SU-DHL-6 (cell line): ENCODE data around the gene MGRN1.
"Not testable (repeated sequence)": the region's sequence is repeated elsewhere in the genome, so short reads cannot be mapped to it uniquely, and the experiment has no call there.

Experiments used
- H2AFZ ChIP-seq: fragments of 200-600 bp; sonication (generic); 2 replicates; pipeline ENCODE4 v1.6.1; 2014; ENCODE audit warnings: low read depth, mild to moderate bottlenecking, moderate library complexity, mixed read lengths, antibody characterized with exemption, low read length; ENCODE audit not compliant: severe bottlenecking
- H3F3A ChIP-seq: fragments of 200-600 bp; shearing (Covaris generic); 2 replicates; pipeline ENCODE4 v1.6.0; 2016; ENCODE audit warnings: antibody characterized with exemption, mild to moderate bottlenecking; ENCODE audit not compliant: insufficient read depth
- H3K27ac ChIP-seq: fragments of 200-600 bp; sonication (generic); 2 replicates; pipeline ENCODE4 v1.5.1; 2016; ENCODE audit warnings: low read depth, mild to moderate bottlenecking, low read length, moderate library complexity, mixed read lengths
- H3K27me3 ChIP-seq: fragments of 200-600 bp; sonication (generic), shearing (Covaris generic); 2 replicates; pipeline ENCODE4 v1.6.0; 2014; ENCODE audit warnings: mild to moderate bottlenecking, low read length
- H3K36me3 ChIP-seq: fragments of 200-600 bp; sonication (generic); 2 replicates; pipeline ENCODE4 v1.6.1; 2014; ENCODE audit warnings: mild to moderate bottlenecking, low read length, mixed read lengths
- H3K4me2 ChIP-seq: fragments of 300-600, 200-600 bp; shearing (Covaris generic), sonication (generic); 2 replicates; pipeline ENCODE4 v1.6.0; 2014; ENCODE audit warnings: low read length, low read depth, mild to moderate bottlenecking; ENCODE audit not compliant: poor library complexity, severe bottlenecking
- H3K4me3 ChIP-seq: fragments of 200-600 bp; sonication (generic); 2 replicates; pipeline ENCODE4 v1.5.1; 2014; ENCODE audit warnings: antibody characterized with exemption, low read length, mild to moderate bottlenecking, mixed read lengths; ENCODE audit not compliant: insufficient read depth, poor library complexity, severe bottlenecking
- H3K79me2 ChIP-seq: fragments of 200-600 bp; sonication (generic); 2 replicates; pipeline ENCODE4 v1.6.1; 2014; ENCODE audit warnings: mild to moderate bottlenecking, low read length, moderate library complexity; ENCODE audit not compliant: insufficient read depth
- H3K9ac ChIP-seq: fragments of 200-600 bp; sonication (generic); 2 replicates; pipeline ENCODE4 v1.7.0; 2014; ENCODE audit warnings: mild to moderate bottlenecking, low read length
- H3K9me2 ChIP-seq: fragments of 200-600 bp; sonication (generic); replicated peaks from 2 replicates; pipeline ENCODE4 v1.6.1; 2014; ENCODE audit warnings: low read length; ENCODE audit not compliant: insufficient read depth
- H3K9me3 ChIP-seq: fragments of 200-600 bp; sonication (generic); 2 replicates; pipeline ENCODE4 v1.6.1; 2014; ENCODE audit warnings: low read length, mixed read lengths; ENCODE audit not compliant: insufficient read depth
- H4K20me1 ChIP-seq: fragments of 200-600 bp; sonication (generic); 2 replicates; pipeline ENCODE4 v1.6.1; 2014; ENCODE audit warnings: low read depth, mild to moderate bottlenecking, antibody characterized with exemption, low read length, moderate library complexity, mixed read lengths
- EZH2phosphoT487 ChIP-seq: fragments of 200-600 bp; sonication (generic), shearing (Covaris generic); conservative IDR thresholded peaks from 2 replicates; pipeline ENCODE4 v1.6.1; 2018; ENCODE audit warnings: mild to moderate bottlenecking, antibody characterized with exemption, low read length, moderate library complexity, mixed read lengths
- TF ChIP-seq, protein P1 (sequence below): fragments of 200-600 bp; sonication (generic); IDR thresholded peaks from one replicate; pipeline ENCODE4 v1.5.1; 2017; ENCODE audit warnings: antibody characterized with exemption, mild to moderate bottlenecking, low read length, moderate library complexity; ENCODE audit not compliant: insufficient read depth, poor library complexity, severe bottlenecking

The MGRN1 gene

DNA sequence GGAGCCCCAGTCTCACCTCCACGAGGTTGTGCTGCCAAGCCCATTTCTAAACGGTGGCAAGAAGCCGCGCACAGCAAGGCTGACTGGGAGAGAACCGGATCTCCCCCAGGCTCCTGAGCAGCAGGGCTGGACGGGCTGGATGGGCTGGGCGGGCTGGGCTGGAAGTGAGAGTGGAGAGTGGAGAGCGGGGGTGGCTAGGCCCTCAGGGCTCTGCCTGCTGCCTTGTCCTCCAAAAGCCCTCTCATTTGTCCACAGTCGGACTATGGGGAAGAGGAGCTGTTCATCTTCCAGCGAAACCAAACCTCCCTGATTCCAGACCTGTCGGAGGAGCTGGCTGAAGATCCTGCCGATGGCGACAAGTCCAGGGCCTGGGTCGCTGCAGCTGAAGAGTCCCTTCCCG is 112.9 kb downstream of the MGRN1 start:
- no peaks in the 10 kb centered on the region for H3K79me2 ChIP-seq
- no peaks in the 10 kb centered on the region for H3K36me3 ChIP-seq
- H4K20me1 ChIP-seq = no peaks in the 10 kb centered on the region
- 0 out of 2 replicates have a peak, but pooled peaks cover 12% of the 10 kb centered on the region for H3F3A ChIP-seq
- H3K27me3 ChIP-seq = no peaks in the 10 kb centered on the region
- H3K9me3 ChIP-seq = no peaks in the 10 kb centered on the region
- TF ChIP-seq, protein P1, sequence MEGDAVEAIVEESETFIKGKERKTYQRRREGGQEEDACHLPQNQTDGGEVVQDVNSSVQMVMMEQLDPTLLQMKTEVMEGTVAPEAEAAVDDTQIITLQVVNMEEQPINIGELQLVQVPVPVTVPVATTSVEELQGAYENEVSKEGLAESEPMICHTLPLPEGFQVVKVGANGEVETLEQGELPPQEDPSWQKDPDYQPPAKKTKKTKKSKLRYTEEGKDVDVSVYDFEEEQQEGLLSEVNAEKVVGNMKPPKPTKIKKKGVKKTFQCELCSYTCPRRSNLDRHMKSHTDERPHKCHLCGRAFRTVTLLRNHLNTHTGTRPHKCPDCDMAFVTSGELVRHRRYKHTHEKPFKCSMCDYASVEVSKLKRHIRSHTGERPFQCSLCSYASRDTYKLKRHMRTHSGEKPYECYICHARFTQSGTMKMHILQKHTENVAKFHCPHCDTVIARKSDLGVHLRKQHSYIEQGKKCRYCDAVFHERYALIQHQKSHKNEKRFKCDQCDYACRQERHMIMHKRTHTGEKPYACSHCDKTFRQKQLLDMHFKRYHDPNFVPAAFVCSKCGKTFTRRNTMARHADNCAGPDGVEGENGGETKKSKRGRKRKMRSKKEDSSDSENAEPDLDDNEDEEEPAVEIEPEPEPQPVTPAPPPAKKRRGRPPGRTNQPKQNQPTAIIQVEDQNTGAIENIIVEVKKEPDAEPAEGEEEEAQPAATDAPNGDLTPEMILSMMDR = no peak
- TF ChIP-seq EZH2phosphoT487 = no peak
- H3K9ac ChIP-seq = no peak overlapping the region
- H2AFZ ChIP-seq = no peak overlapping the region
- no peak overlapping the region for H3K4me2 ChIP-seq
- no peak overlapping the region for H3K4me3 ChIP-seq
- H3K9me2 ChIP-seq = no peaks in the 10 kb centered on the region
- H3K27ac ChIP-seq = no peak overlapping the region

DNA sequence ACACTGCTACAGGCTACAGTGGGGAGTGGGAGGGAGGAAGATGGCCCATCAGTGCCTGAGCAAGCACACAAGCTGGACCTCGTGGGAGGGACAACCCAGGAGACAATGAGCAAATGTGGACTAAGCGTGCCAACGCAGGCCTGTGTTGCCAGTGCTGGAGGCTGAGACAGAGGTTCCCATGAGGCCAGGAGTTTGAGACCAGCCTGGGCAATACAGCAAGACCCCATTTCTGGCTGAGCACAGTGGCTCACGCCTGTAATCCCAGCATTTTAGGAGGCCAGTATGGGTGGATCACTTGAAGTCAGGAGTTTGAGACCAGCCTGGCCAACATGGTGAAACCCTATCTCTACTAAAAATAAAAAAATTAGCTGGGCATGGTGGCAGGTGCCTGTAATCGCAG is 113.7 kb downstream of the MGRN1 start:
- H3K27ac ChIP-seq, H3K9ac ChIP-seq, H3K79me2 ChIP-seq, H3F3A ChIP-seq, H3K36me3 ChIP-seq, H4K20me1 ChIP-seq, H3K27me3 ChIP-seq, H2AFZ ChIP-seq, H3K4me2 ChIP-seq, H3K9me2 ChIP-seq, H3K4me3 ChIP-seq, H3K9me3 ChIP-seq: not testable (repeated sequence)
